GM19351 (cell line): ENCODE results near the gene TECPR2.
"Not testable (repeated sequence)": the region's sequence is repeated elsewhere in the genome, so short reads cannot be mapped to it uniquely, and the experiment has no call there.

Experiments
- ATAC-seq: cut with Tn5 transposase; IDR thresholded peaks from one replicate; pipeline ENCODE4 v1.9.1; 2021; ENCODE audit warnings: mild to moderate bottlenecking, moderate library complexity; ENCODE audit not compliant: unreplicated experiment

The TECPR2 gene

GRCh38 chr14:102330806-102331205 lies 31.9 kb upstream of the TECPR2 start:
- no peak for ATAC-seq

- no peak for ATAC-seq
Observed at GRCh38 chr14:102333390-102333789, 29.4 kb upstream of the TECPR2 start.

- ATAC-seq = no peak
Observed at GRCh38 chr14:102333795-102334705, 28.7 kb upstream of the TECPR2 start.

GRCh38 chr14:102335163-102335562 lies 27.6 kb upstream of the TECPR2 start:
- ATAC-seq = no peak

GRCh38 chr14:102338724-102339123 lies 24.0 kb upstream of the TECPR2 start:
- ATAC-seq = no peak

GRCh38 chr14:102341566-102341965 lies 21.2 kb upstream of the TECPR2 start:
- no peak for ATAC-seq

- ATAC-seq = no peak
Observed at GRCh38 chr14:102342238-102342637, 20.5 kb upstream of the TECPR2 start.

- ATAC-seq = no peak
Observed at GRCh38 chr14:102344084-102344483, 18.7 kb upstream of the TECPR2 start.

- no peak for ATAC-seq
Observed at GRCh38 chr14:102344485-102344884, 18.3 kb upstream of the TECPR2 start.

GRCh38 chr14:102345232-102345631 lies 17.5 kb upstream of the TECPR2 start:
- no peak for ATAC-seq

- ATAC-seq = no peak
Observed at GRCh38 chr14:102346645-102347044, 16.1 kb upstream of the TECPR2 start.

GRCh38 chr14:102348376-102348775 lies 14.4 kb upstream of the TECPR2 start:
- no peak for ATAC-seq

- no peak for ATAC-seq
Observed at GRCh38 chr14:102351023-102351422, 11.7 kb upstream of the TECPR2 start.

GRCh38 chr14:102351593-102351992 lies 11.1 kb upstream of the TECPR2 start:
- not testable (repeated sequence) for ATAC-seq

- no peak for ATAC-seq
Observed at GRCh38 chr14:102352213-102352612, 10.5 kb upstream of the TECPR2 start.

GRCh38 chr14:102353126-102353619 lies 9.6 kb upstream of the TECPR2 start:
- no peak for ATAC-seq

- ATAC-seq = no peak
Observed at GRCh38 chr14:102356280-102356679, 6.5 kb upstream of the TECPR2 start.

GRCh38 chr14:102359341-102359740 lies 3.4 kb upstream of the TECPR2 start:
- ATAC-seq = no peak

GRCh38 chr14:102360388-102360787 lies 2.4 kb upstream of the TECPR2 start:
- ATAC-seq = no peak

GRCh38 chr14:102362084-102362483 lies 657 bp upstream of the TECPR2 start:
- peak; percentile 33 for ATAC-seq

- ATAC-seq = peak; percentile 19
Observed at GRCh38 chr14:102363182-102363943, 622 bp downstream of the TECPR2 start.

GRCh38 chr14:102370305-102370809 lies 7.6 kb downstream of the TECPR2 start:
- no peak for ATAC-seq
